Ramos (cell line): Measurements from ENCODE around the gene RHD.
"Not testable (repeated sequence)": the region's sequence is repeated elsewhere in the genome, so short reads cannot be mapped to it uniquely, and the experiment has no call there.

Source experiments
- in situ Hi-C: fragments of 300-500 bp; cut with MboI; formaldehyde crosslinking; loops from one replicate; pipeline ENCODE4 v1.14.3; 2022; ENCODE audit warnings: low sequenced_read_pairs; ENCODE audit not compliant: unreplicated experiment

The RHD gene

DNA sequence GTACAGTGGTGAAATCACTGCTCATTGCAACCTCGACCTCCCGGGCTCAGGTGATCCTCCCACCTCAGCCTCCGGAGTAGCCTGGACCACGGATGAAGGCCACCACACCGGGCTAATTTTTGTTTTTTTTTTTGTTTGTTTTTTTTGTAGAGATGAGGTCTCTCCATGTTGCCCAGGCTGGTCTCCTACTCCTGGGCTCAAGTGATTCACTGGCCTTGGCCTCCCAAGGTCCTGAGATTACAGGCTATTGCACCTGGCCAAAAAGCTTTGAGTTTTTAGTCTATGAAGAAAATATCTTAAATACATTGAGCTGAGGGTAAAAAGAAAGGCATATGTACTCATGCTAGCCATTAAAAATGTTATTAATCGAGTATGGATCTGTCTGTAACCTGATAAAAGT is 69.4 kb downstream of the RHD start:
- in situ Hi-C loops: no loop called here

DNA sequence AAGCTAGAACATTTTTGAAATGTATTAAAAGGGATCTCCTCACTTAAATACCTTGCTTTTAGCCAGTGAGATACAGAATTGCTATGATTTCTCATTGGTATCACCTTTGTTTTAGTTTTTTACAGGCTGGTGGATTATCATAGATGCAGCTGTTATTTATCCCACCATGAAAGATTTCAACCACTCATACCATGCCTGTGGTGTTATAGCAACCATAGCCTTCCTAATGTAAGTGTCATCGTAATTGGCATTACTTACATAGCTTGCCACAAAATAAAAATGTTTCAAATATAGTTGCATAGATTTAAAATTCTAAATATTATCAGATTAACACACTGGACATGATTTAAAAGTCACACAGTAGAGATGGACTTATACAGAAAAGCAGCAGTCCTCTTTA is 70.5 kb downstream of the RHD start:
- in situ Hi-C loops: no loop called here

DNA sequence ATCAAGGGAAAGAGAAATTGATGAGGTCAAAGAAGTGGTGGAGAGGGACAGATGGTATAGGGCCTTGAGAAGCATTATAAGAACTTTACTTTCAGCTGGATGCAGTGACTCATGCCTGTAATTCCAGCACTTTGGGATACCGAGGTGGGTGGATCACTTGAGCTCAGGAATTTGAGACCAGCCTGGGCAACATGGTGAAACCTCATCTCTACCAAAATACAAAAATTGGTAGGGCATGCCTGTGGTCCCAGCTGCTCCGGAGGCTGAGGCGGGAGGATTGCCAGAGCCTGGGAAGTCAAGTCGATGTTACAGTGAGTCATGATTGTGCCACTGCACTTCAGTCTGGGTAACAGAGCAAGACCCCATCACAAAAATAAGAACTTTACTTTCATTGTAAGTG is 71.6 kb downstream of the RHD start:
- in situ Hi-C loops: no loop called here

DNA sequence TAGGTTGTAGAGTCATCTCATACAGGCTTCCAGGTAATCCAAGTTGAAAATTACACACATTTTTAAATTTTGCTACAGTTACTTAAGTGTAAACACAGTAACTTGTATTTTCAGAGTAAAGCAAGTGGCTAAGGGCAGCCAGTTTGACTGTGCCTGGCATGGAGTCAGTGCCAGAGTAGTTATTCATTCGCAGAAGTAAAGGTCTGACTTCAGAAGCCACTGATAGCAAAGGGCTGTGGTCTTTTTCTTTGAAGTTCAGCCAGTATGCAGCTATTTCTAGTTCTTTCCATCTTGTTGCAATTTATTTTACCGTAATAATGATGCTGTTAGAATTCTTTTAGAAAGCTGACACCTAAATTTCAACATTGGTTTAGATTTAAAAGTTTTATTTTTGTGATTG is 75.2 kb downstream of the RHD start:
- in situ Hi-C loops: no loop called here

DNA sequence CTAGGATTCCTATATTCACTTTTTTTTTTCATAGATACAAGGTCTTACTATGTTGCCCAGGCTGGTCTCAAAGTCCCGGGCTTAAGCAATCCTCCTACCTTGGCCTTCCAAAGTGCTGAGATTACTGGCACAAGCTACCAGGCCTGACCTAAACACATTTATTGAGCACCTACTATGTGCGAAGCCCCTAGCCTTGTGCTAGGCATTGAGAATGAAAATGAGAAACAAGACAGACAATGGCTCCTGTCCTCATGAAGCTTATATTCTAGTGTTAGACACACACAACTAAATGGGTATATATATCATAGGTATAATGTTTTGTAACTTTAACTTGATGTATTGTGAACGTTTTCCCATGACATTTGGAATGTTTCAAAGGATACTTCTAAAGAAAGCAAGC is 77.3 kb downstream of the RHD start:
- in situ Hi-C loops: no loop called here

DNA sequence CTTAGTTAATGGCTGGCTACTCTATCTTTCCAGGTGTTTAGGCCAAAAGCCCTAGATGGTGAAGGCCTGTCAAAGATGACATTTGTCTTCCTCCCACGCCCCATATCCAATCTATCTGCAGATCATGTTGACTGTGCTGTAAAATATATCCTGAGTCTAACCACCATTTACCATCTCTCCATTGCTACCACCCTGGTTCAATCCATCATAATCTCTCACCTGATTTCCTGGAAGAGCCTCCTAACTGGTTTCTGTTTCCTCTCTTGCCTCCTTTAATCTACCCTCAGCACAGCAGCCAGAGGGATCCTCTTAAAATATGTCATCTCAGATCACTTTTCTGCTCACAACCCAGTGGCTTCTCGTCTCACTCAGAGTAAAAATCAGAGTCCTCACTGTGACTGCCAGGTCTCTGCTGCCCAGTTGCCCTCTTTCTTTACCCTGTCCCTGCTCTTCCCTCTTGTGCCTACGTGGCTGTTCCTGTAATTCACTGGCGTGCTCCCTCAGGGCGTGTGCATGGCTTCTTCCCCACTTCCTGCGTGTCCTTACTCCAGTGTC is 83.6 kb downstream of the RHD start:
- in situ Hi-C loops: no loop called here

DNA sequence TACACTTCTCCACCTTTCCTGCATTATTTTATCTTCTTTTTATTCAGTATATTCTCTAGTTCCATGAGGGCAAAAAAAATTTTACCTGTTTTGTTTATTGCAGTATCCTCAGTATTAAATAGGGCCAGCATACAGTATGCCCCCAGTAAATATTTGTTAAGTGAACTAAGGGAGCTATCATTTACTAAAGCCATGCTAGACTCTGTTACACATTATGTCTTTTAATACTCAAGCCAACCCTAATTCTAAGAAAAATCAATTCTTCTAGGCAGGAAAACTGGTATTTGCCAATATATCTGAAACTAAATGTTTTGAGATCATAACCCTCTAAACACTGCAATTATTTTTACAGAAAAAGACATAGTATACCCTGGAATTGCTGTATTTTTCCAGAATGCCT is 84.1 kb downstream of the RHD start:
- in situ Hi-C loops: no loop called here

DNA sequence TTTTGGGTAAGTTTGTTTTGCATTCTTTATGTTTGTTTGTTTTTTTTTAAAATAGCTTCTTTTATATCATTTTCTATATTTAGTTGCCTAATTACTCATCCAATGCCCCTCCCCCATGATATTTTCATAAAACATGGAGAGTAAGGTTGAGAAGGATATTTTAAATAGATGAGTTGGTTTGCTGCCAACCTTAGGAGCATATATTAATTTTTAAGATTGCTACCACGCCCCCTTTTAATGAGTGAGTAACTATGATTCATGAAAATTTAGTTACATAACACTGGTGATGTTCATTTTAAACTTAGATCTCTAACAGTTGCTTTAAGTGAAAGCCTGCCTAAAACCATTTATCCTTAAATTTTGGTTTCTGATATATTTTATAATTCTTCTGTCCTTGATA is 84.5 kb downstream of the RHD start:
- in situ Hi-C loops: no loop called here

DNA sequence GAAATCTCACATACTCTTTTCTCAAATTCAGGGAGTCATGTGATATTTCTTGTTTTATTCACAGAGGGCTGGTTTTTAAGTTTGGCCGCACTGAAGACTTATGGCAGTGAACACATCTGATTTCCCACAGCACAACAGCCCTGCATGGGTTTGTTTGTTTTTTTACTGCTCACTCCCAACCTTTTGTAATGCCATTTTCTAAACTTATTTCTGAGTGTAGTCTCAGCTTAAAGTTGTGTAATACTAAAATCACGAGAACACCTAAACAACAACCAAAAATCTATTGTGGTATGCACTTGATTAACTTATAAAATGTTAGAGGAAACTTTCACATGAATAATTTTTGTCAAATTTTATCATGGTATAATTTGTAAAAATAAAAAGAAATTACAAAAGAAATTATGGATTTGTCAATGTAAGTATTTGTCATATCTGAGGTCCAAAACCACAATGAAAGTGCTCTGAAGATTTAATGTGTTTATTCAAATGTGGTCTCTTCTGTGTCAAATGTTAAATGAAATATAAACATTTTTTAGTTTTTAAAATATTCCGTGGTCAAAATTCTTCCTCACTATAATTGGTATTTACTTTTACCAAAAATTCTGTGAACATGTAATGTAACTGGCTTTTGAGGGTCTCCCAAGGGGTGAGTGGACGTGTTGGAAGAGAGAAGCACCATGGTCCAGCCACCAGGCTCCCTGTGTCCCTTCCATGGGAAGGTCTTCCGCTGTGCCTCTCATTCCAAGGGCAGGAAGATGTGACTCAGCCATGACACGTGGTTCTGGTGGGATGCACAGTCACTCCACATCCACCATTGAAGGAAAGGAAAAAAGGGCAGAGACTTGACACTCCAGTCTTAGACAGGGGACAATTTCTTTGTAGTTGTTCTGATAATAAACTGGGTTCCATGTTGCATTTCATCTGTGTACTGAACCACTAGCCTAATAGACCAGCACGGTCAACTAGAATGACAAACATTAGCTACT is 88.6 kb downstream of the RHD start:
- in situ Hi-C loops: no loop called here

DNA sequence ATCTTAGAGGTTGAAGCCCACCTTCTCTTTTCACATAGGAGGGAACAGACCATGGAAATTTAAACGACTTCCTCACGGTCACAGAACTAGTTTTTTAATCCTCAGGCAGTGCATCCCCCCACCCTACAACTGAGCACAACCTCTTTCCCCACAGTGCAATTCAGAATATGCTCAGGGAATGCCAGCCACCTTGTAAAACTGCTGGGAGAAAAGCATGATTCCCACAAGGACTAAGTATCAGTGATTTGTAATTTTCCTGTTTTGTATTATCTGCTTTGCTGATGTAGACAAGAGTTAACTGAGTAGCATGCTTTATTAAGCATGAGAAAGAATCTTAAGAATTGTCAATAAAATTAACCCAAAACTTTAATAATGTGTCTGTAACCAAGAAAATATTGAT is 89.6 kb downstream of the RHD start:
- in situ Hi-C loops: no loop called here

DNA sequence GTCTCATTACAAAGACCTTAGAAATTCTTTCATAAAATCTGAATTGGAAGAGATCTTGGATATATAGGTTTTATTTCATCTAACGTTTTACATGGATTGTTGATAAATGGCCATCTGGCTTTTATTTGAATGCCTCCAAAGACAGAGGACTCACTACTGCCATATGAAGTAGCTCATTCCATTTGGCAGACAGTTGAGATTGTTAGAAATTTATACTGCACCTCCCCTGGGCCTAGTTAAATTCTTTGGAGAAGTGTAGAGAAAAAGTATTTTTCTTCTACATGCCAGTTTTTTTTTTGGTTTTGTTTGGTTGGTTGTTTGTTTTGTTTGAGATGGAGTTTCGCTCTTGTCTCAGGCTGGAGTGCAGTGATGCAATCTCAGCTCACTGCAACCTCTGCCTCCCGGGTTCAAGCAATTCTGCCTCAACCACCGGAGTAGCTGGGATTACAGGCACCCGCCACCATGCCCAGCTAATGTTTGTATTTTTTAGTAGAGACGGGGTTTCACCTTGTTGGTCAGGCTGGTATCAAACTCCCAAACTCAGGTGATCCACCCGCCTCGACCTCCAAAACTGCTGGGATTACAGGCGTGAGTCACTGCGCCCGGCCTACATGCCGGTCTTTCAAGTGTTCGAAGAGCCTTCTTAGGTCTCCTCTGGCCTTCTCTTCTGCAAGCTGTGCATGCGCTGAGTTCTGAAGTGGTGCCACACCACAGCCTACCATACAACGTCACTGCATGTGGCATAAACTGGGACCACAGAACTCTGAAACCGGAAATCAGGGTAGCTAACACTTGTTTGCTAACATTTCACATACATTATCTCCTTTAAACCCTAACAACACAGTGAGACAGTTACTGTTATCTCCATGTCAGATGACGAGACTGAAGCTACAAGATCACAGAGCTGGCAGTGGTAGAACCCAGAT is 90.6 kb downstream of the RHD start:
- in situ Hi-C loops: not testable (repeated sequence)

DNA sequence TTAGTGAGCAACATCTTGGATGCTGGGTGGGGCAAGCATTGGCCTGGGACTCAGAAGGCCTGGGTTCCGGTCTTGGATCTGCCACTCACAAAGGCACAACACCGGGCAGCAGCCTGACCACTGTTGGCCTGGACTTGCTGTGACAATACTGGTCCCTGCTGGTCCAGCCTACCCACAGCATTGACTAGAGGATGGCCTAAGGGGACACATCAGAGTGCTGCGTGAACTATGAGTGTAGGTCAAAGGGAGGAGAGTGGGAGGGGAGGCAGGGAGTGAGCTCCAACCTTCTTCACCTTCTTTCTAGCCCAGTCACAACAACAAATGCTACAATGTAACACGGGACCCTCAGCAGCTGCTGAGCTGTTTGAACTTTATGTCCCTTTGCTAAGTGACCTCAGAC is 96.9 kb downstream of the RHD start:
- in situ Hi-C loops: no loop called here

DNA sequence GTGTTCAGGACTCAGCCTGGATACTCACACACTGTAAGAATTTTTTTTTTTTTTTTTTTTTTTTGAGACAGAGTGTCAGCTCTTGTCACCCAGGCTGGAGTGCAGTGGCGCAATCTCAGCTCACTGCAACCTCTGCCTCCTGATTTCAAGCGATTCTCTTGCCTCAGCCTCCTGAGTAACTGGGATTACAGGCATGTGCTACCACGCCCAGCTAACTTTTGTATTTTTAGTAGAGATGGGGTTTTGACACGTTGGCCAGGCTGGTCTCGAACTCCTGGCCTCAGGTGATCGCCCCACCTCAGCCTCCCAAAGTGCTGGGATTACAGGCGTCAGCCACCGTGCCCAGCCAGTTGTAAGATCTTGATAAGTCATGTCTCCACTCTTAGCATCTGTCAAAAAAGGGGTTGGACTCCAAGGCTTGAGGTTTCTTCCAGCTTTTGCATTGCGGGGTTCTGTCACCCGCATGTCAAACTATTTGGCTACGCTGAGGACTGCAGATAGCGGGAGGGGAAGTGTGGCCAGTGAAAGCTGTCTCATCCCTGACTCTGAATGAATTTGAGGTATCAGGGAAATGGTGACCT is 97.5 kb downstream of the RHD start:
- in situ Hi-C loops: not testable (repeated sequence)

DNA sequence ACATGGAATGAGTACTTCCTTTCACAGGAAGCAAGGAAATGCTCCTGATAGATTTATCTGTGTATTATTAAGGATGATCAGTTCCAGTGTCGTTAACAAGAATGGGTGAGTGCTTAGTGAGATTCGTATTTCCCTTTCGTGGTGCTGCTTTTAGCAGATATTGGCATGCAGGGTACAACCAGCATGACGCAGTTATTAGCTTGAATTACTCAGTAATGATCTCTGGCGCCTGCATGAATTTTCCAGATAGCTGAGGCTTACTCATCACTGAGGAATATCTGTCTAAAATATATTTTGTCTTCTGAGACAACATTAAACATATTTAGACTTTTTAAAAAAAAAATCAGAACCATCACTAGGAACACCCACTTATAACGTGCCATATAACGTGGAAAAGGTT is 99.4 kb downstream of the RHD start:
- in situ Hi-C loops: not testable (repeated sequence)

DNA sequence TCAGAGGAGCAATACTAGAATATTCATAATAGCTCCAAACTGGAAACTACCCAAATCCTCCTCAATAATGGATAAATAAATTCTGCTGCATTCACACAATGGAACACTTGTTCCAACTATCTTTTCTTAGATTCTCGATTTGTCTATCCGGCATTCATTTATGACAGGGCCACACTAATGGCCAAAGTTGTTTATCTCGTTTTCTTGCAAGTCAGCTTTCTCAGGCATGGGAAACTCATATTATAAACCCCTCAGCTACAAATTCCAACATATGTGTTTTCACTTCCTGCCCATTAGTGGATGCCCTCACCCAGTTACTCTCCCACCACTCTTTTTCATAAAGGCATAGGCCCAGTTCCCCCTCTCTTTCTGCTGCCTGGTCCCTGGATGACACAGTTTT is 106.1 kb downstream of the RHD start:
- in situ Hi-C loops: not testable (repeated sequence)
